ENCODE results near the gene NFYB.

Gene NFYB

GRCh38 chr12:104152685-104153241 lies 14.8 kb upstream of the NFYB start:
- no peaks in the 10 kb centered on the region for H3K4me1 ChIP-seq (ENCODE audit: control insufficient read depth, insufficient read depth, low read depth, low read length)
- H3K18ac ChIP-seq (ENCODE audit: low read depth in 1 of 2, low read length in 2 of 2): no peak overlapping the region
- H3K27ac ChIP-seq (ENCODE audit: low read length, poor library complexity, severe bottlenecking): no peak overlapping the region
- no peak overlapping the region for H3K4me3 ChIP-seq (ENCODE audit: insufficient read depth in 1 of 2, low read depth in 1 of 2, low read length in 2 of 2)
- H3K79me1 ChIP-seq (replicated peaks; ENCODE audit: low read length, poor library complexity, severe bottlenecking): no peaks in the 10 kb centered on the region
- H2BK120ac ChIP-seq (ENCODE audit: low read depth, low read length): no peak overlapping the region
- H2AFZ ChIP-seq (ENCODE audit: low read depth, low read length): no peak overlapping the region
- H3K4me2 ChIP-seq (ENCODE audit: low read length, poor library complexity, severe bottlenecking): no peak overlapping the region
- H3K14ac ChIP-seq (ENCODE audit: low read length in 2 of 2): no peak overlapping the region
- H2BK5ac ChIP-seq (ENCODE audit: low read depth, low read length, poor library complexity, severe bottlenecking): no peak overlapping the region
- H2AK5ac ChIP-seq (ENCODE audit: low read length, severe bottlenecking): no peak overlapping the region
- H2BK12ac ChIP-seq (ENCODE audit: low read length in 2 of 2): no peak overlapping the region
- no peak overlapping the region for H3K23ac ChIP-seq (ENCODE audit: low read length in 2 of 2)
- no peak overlapping the region for H4K8ac ChIP-seq (ENCODE audit: low read length)
- no peaks in the 10 kb centered on the region for H3K9me3 ChIP-seq (ENCODE audit: control insufficient read depth, low read length)
- H3K9ac ChIP-seq (ENCODE audit: low read length): no peak overlapping the region
- no peaks in the 10 kb centered on the region for H3K36me3 ChIP-seq (ENCODE audit: control insufficient read depth in 1 of 2, insufficient read depth in 2 of 2, low read depth in 1 of 2, low read length in 2 of 2)
- H4K91ac ChIP-seq (ENCODE audit: low read length): no peak overlapping the region
- peaks cover 5 to 10% of the 10 kb centered on the region in 2 experiments for H3K27me3 ChIP-seq (ENCODE audit: control insufficient read depth in 1 of 2, insufficient read depth in 1 of 2, low read length in 2 of 2)
- H3K4ac ChIP-seq (ENCODE audit: low read depth in 1 of 2, low read length in 2 of 2): no peak overlapping the region
- no peak for DNase-seq
- H2BK15ac ChIP-seq (ENCODE audit: low read depth, poor library complexity, severe bottlenecking): no peak overlapping the region

GRCh38 chr12:104150416-104150815 lies 12.4 kb upstream of the NFYB start:
- no peak overlapping the region for H3K23ac ChIP-seq (ENCODE audit: low read length in 2 of 2)
- H3K9me3 ChIP-seq (ENCODE audit: control insufficient read depth, low read length): no peaks in the 10 kb centered on the region
- H3K9ac ChIP-seq (ENCODE audit: low read length): no peak overlapping the region
- H3K14ac ChIP-seq (ENCODE audit: low read length in 2 of 2): no peak overlapping the region
- H3K4me1 ChIP-seq (ENCODE audit: control insufficient read depth, insufficient read depth, low read depth, low read length): no peaks in the 10 kb centered on the region
- no peak for DNase-seq
- H3K79me1 ChIP-seq (replicated peaks; ENCODE audit: low read length, poor library complexity, severe bottlenecking): no peaks in the 10 kb centered on the region
- no peak overlapping the region for H2AFZ ChIP-seq (ENCODE audit: low read depth, low read length)
- no peak overlapping the region for H4K91ac ChIP-seq (ENCODE audit: low read length)
- no peak overlapping the region for H2BK12ac ChIP-seq (ENCODE audit: low read length in 2 of 2)
- peaks cover 5 to 9% of the 10 kb centered on the region in 2 experiments for H3K27me3 ChIP-seq (ENCODE audit: control insufficient read depth in 1 of 2, insufficient read depth in 1 of 2, low read length in 2 of 2)
- H3K27ac ChIP-seq (ENCODE audit: low read length, poor library complexity, severe bottlenecking): no peak overlapping the region
- no peak overlapping the region for H2BK15ac ChIP-seq (ENCODE audit: low read depth, poor library complexity, severe bottlenecking)
- no peak overlapping the region for H3K4me3 ChIP-seq (ENCODE audit: insufficient read depth in 1 of 2, low read depth in 1 of 2, low read length in 2 of 2)
- WGBS: 86% methylated on average over 8 of the region's 8 CpGs
- no peak overlapping the region for H2BK120ac ChIP-seq (ENCODE audit: low read depth, low read length)
- H4K8ac ChIP-seq (ENCODE audit: low read length): no peak overlapping the region
- no peaks in the 10 kb centered on the region for H3K36me3 ChIP-seq (ENCODE audit: control insufficient read depth in 1 of 2, insufficient read depth in 2 of 2, low read depth in 1 of 2, low read length in 2 of 2)
- no peak overlapping the region for H3K4me2 ChIP-seq (ENCODE audit: low read length, poor library complexity, severe bottlenecking)
- H2BK5ac ChIP-seq (ENCODE audit: low read depth, low read length, poor library complexity, severe bottlenecking): no peak overlapping the region
- H3K18ac ChIP-seq (ENCODE audit: low read depth in 1 of 2, low read length in 2 of 2): no peak overlapping the region
- no peak overlapping the region for H3K4ac ChIP-seq (ENCODE audit: low read depth in 1 of 2, low read length in 2 of 2)
- no peak overlapping the region for H2AK5ac ChIP-seq (ENCODE audit: low read length, severe bottlenecking)

GRCh38 chr12:104147346-104147745 lies 9.3 kb upstream of the NFYB start:
- peak overlapping the region in 1 of 2 experiments; percentile 72 for H2BK12ac ChIP-seq (ENCODE audit: low read length in 2 of 2)
- H3K79me1 ChIP-seq (replicated peaks; ENCODE audit: low read length, poor library complexity, severe bottlenecking): no peaks in the 10 kb centered on the region
- no peak overlapping the region for H4K8ac ChIP-seq (ENCODE audit: low read length)
- H2AFZ ChIP-seq (ENCODE audit: low read depth, low read length): no peak overlapping the region
- no peak overlapping the region for H4K91ac ChIP-seq (ENCODE audit: low read length)
- no peak overlapping the region for H3K27ac ChIP-seq (ENCODE audit: low read length, poor library complexity, severe bottlenecking)
- H3K9me3 ChIP-seq (ENCODE audit: control insufficient read depth, low read length): no peaks in the 10 kb centered on the region
- no peak overlapping the region for H3K23ac ChIP-seq (ENCODE audit: low read length in 2 of 2)
- no peak overlapping the region for H3K4ac ChIP-seq (ENCODE audit: low read depth in 1 of 2, low read length in 2 of 2)
- no peak overlapping the region for H2BK15ac ChIP-seq (ENCODE audit: low read depth, poor library complexity, severe bottlenecking)
- no peak for DNase-seq
- H2BK120ac ChIP-seq (ENCODE audit: low read depth, low read length): no peak overlapping the region
- peaks cover 4 to 5% of the 10 kb centered on the region in 2 experiments for H3K27me3 ChIP-seq (ENCODE audit: control insufficient read depth in 1 of 2, insufficient read depth in 1 of 2, low read length in 2 of 2)
- H3K14ac ChIP-seq (ENCODE audit: low read length in 2 of 2): no peak overlapping the region
- no peak overlapping the region for H3K4me2 ChIP-seq (ENCODE audit: low read length, poor library complexity, severe bottlenecking)
- H2AK5ac ChIP-seq (ENCODE audit: low read length, severe bottlenecking): no peak overlapping the region
- no peaks in the 10 kb centered on the region for H3K36me3 ChIP-seq (ENCODE audit: control insufficient read depth in 1 of 2, insufficient read depth in 2 of 2, low read depth in 1 of 2, low read length in 2 of 2)
- H3K4me3 ChIP-seq (ENCODE audit: insufficient read depth in 1 of 2, low read depth in 1 of 2, low read length in 2 of 2): no peak overlapping the region
- H3K9ac ChIP-seq (ENCODE audit: low read length): no peak overlapping the region
- WGBS: 92% methylated on average over 10 of the region's 11 CpGs
- H3K18ac ChIP-seq (ENCODE audit: low read depth in 1 of 2, low read length in 2 of 2): no peak overlapping the region
- H3K4me1 ChIP-seq (ENCODE audit: control insufficient read depth, insufficient read depth, low read depth, low read length): no peaks in the 10 kb centered on the region
- no peak overlapping the region for H2BK5ac ChIP-seq (ENCODE audit: low read depth, low read length, poor library complexity, severe bottlenecking)

GRCh38 chr12:104143918-104144317 lies 5.9 kb upstream of the NFYB start:
- Histone ChIP-seq H3K9ac (ENCODE audit: low read length) (no peak overlapping the region), H3K79me1 (replicated peaks; ENCODE audit: low read length, poor library complexity, severe bottlenecking) (no peaks in the 10 kb centered on the region), H3K4me1 (ENCODE audit: control insufficient read depth, insufficient read depth, low read depth, low read length) (peaks cover under 1% of the 10 kb centered on the region), H4K91ac (ENCODE audit: low read length) (no peak overlapping the region), H3K4ac (ENCODE audit: low read depth in 1 of 2, low read length in 2 of 2) (no peak overlapping the region), H4K8ac (ENCODE audit: low read length) (no peak overlapping the region), H2BK12ac (ENCODE audit: low read length in 2 of 2) (no peak overlapping the region), H3K4me3 (ENCODE audit: insufficient read depth in 1 of 2, low read depth in 1 of 2, low read length in 2 of 2) (no peak overlapping the region), H2AFZ (ENCODE audit: low read depth, low read length) (no peak overlapping the region), H3K9me3 (ENCODE audit: control insufficient read depth, low read length) (no peaks in the 10 kb centered on the region), H3K36me3 (ENCODE audit: control insufficient read depth in 1 of 2, insufficient read depth in 2 of 2, low read depth in 1 of 2, low read length in 2 of 2) (no peaks in the 10 kb centered on the region), H3K27me3 (ENCODE audit: control insufficient read depth in 1 of 2, insufficient read depth in 1 of 2, low read length in 2 of 2) (peaks cover 0 to 5% of the 10 kb centered on the region in 2 experiments), H2BK15ac (ENCODE audit: low read depth, poor library complexity, severe bottlenecking) (no peak overlapping the region), H3K4me2 (ENCODE audit: low read length, poor library complexity, severe bottlenecking) (no peak overlapping the region), H2BK5ac (ENCODE audit: low read depth, low read length, poor library complexity, severe bottlenecking) (no peak overlapping the region), H3K18ac (ENCODE audit: low read depth in 1 of 2, low read length in 2 of 2) (no peak overlapping the region), H3K27ac (ENCODE audit: low read length, poor library complexity, severe bottlenecking) (no peak overlapping the region), H3K23ac (ENCODE audit: low read length in 2 of 2) (no peak overlapping the region), H2BK120ac (ENCODE audit: low read depth, low read length) (no peak overlapping the region), H3K14ac (ENCODE audit: low read length in 2 of 2) (no peak overlapping the region), H2AK5ac (ENCODE audit: low read length, severe bottlenecking) (no peak overlapping the region)
- DNase-seq: no peak
- 100% methylated on average over 1 of the region's 1 CpG for WGBS
